Left lobe of liver (tissue), 2 donors: ENCODE data around the gene CFAP410. TPM values are rescaled to one million over a fixed set of nuclear protein-coding genes. Genes with fewer than 3 reads are reported as not detected.

Experiments used
- ATAC-seq: fragments of 200-7000 bp; cut with Tn5 transposase; one replicate; pipeline ENCODE4 v1.9.1; 2020; ENCODE audit warnings: mild to moderate bottlenecking, moderate library complexity
- DNase-seq: peaks from one replicate; pipeline ENCODE4 v3.0.0-alpha.2; 2020; ENCODE audit warnings: low spot score
- total RNA-seq: library from RNA; stranded (reverse); gene quantifications from one replicate; pipeline ENCODE4 v1.2.1, GENCODE V29; 2021
- donor health status: DM: no; HTN: no; CAD: no; lungs with moderate emphysema.
- donor health status: DM: no; HTN: yes; CAD: no.

The CFAP410 gene
- total RNA-seq, 1 donor from 2014 or later = 13.9 TPM

- DNase-seq = no peak
- no peak for ATAC-seq
These were observed 37.2 kb downstream of the CFAP410 start for GRCh38 chr21:44301961-44302406.

DNA sequence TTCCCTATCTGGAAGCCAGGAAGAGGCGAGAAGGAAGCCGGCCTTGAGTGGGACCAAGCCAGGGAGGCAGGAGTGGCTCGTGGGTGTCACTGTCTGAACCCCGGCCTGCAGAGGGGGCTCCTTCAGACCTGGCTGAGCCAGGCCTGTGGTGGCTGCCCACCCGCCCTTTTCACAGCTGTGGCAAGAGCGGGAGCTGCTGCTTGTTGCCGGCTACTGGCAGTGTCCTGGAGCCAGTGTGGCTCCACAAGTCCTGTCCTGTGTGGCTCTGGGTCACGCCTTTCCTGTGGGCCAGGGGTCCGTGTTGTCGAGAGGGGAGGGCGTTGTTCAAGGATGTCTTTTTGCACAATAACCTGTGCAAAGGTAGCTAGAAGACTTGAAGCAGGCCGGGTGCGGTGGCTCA is 38.0 kb downstream of the CFAP410 start:
- DNase-seq = no peak
- no peak for ATAC-seq

GRCh38 chr21:44300262-44300959 is 38.8 kb downstream of the CFAP410 start:
- DNase-seq = peak; percentile 80

DNA sequence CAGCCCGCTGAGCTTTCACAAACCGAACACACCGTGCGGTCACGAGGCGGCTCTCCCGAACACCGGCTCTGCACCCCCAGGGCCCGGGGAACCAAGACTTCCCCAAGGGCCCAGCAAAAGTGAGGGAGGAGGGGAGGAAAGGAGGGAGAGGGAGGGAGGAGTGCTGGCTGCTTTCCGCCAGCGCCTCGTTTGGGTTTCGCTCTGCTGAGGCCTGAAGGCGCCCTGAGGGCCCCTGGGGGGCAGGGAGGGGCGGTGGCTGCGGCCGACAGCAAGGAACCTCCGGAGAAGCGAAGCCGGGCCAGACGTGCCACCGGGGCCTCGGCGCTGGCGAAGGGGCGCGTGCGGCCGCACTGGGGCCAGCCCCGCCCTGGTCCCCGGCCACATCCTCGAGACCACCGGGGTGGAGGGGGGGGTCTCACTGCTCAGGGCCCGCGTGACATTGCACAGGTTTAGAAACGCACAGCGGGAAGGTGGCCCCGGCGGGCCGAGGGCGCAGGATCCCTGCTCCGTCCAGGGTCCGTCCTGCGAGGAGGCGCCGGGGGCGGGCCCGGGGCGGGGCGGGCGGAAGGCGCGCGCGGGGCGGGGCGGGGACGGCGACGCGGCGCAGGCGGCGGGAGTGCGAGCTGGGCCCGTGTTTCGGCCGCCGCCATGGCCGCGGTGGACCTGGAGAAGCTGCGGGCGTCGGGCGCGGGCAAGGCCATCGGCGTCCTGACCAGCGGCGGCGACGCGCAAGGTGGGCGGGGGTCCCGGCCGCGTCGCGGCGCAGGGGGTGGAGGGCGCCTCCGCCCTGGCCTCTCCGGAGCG is 39.5 kb downstream of the CFAP410 start, which contains the start of gene PFKL:
PFKL (plus strand) TSS at position 596 of the 804 bp plus-strand sequence; CDS start at position 649, 53 bp downstream.
- ATAC-seq (peak; percentile 68), DNase-seq (peak; percentile 83)

More at GRCh38 chr21:44300262-44300959, 38.8 kb downstream of the CFAP410 start:
- peak; percentile 60 for ATAC-seq

DNA sequence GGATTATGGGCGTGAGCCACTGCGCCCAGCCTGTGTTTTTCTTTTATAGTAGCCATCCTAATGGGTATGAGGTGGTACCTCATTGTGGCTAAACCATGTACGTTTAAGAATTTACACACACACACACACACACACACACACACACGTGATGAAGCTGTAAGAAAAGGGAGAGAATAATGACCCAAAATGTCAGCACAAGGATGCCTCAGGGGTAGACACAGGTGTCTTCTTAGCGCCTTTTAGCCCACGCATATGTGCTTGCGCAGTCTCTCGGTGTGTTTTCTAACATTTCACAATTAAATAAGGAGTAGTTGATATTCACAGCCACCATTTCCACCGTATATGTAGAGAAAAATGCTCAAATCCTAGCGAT is 40.1 kb downstream of the CFAP410 start:
- DNase-seq (no peak), ATAC-seq (no peak)

DNA sequence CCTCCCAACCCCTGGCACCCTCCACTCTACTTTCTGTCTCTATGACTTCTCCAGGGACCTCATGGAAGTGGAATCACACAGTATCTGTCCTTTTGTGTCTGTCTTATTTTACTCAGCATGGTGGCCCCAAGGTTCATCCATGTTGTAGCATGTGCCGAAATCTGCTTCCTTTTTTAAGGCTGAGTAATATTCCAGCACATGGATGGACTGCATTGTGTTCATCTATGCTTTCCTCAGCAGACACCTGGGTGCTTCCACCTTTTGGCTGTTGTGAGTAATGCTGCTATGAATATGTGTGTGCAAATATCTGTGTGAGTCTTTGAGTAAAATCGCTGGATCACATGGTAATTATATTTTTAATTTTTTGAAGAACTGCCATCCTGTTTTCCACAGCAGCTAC is 40.9 kb downstream of the CFAP410 start:
- no peak for DNase-seq
- ATAC-seq = no peak

DNA sequence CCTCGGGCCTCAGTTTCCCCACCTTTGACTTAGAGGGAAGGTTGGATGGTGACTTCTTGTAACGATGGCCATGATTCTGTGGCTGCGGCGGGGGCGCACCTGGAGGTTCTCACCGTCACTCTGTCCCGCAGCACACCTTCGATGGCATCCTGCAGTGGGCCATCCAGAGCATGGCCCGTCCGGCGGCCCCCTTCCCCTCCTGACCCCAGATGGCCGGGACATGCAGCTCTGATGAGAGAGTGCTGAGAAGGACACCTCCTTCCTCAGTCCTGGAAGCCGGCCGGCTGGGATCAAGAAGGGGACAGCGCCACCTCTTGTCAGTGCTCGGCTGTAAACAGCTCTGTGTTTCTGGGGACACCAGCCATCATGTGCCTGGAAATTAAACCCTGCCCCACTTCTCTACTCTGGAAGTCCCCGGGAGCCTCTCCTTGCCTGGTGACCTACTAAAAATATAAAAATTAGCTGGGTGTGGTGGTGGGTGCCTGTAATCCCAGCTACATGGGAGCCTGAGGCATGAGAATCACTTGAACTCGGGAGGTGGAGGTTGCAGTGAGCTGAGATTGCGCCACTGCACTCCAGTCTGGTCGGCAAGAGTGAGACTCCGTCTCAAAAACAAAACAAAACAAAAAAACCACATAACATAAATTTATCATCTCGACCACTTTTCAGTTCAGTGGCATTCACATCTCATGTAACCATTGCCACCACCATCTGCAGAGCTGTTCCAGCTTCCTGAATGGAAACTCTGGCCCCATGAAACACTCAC is 41.5 kb downstream of the CFAP410 start:
- DNase-seq (peak; percentile 84), ATAC-seq (peak; percentile 65)

GRCh38 chr21:44296916-44297315 is 42.3 kb downstream of the CFAP410 start:
- ATAC-seq = no peak
- DNase-seq = no peak

DNA sequence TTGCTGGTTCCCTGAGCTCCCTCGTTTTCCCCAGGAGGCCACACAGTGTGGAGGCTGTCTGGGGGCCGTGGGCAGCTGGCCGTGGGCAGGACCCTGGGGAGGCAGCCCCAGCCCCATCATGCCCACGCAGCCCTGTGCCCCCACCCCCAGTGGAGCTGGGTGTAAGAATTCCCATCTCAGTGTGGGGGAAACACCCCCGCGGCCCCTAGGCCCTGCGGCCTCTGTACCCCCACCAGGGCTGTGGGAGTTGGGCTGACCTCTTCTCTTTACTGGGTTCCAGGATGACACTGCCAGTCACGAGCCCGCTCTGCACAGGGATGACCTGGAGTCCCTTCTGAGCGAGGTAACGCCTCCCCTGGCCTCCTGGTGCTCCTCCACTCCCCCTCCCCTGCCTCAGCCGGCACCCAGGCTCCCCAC is 43.1 kb downstream of the CFAP410 start:
- DNase-seq (no peak), ATAC-seq (no peak)

GRCh38 chr21:44295646-44296045 is 43.5 kb downstream of the CFAP410 start:
- no peak for DNase-seq

DNA sequence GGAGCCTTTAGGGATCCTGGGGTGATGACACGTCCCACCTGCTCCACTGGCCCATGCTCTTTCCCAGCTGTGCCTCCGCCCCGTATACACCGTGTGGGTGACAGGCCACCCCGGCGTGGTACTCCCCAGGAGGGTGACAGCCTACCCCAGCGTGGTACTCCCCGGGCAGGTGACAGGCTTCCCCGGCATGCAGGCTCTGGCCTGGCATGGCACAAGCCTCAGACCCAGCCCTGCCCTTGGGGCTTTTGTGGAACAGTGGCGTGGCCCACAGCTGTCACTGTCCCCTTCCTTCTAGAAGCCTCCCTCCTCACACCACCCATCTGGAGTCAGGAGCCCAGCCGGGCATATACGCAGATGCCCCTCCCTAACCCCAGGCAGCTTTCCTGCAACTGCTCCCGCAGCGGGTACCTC is 44.0 kb downstream of the CFAP410 start:
- ATAC-seq (no peak), DNase-seq (no peak)

More at GRCh38 chr21:44295646-44296045, 43.5 kb downstream of the CFAP410 start:
- ATAC-seq = no peak

DNA sequence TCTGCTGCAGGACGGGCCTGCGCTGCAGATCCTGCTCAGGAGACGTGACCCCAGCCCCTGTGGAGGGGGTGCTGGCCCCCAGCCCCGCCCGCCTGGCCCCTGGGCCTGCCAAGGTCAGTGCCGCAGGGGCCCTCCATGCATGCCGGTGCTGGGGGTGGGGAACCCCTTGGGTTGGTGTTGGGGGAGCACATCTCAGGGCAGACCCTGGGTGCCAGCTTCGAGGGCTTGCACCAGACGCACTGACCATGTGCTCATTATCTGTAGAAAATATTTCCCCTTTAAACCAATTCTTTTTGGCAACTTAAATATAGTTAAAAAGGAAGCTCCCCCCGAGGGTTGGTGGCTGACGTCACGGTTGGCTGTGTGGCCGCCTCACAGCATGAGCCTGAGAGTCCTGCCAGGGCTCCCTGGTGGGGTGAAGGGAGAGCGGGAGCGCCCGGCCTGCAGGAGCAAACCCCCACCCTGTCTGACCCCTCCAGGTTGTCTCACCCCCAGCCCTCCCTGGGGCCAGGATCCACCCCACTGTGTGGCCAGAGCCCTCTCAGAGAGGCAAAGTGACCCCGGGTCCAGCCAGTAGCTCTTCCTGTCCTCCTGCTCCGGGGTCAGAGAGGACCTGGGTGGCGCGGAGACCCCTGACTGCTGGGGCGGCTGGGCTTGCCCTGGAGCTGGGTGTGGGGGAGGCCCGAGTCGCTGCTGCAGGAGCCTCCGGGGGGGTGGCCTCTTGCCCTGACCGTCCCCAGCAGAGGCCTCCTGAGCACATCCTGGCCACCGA is 44.6 kb downstream of the CFAP410 start:
- DNase-seq (no peak), ATAC-seq (no peak)

DNA sequence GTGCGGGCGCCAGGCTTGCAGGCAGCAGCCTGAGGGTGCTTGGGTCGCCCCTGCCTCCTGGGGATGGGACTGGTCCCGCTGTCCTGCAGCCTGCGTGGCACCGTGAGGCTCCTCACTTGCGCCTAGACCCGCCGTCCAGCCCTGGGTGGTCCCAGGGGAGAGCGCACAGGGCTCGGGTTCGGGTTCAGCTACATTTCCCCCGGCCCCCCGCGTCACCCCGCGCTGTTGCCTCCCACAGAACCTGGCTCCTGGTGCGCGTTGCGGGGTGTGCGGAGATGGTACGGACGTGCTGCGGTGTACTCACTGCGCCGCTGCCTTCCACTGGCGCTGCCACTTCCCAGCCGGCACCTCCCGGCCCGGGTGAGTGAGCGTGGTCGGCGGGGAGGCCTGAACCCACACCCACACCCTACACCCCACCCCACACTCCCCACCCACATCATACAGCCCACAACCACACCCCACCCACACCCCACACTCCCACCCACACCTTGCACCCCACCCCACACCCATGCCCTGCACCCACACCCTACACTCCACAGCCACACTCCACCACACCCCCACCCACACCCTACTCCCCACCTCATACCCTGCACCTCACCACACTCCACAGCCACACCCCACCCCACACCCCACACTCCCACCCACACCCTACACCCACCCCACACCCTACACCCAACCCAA is 45.5 kb downstream of the CFAP410 start:
- DNase-seq = no peak

GRCh38 chr21:44292812-44293195 is 46.4 kb downstream of the CFAP410 start:
- no peak for ATAC-seq
- no peak for DNase-seq

More for the DNA sequence above, 45.5 kb downstream of the CFAP410 start:
- no peak for ATAC-seq

DNA sequence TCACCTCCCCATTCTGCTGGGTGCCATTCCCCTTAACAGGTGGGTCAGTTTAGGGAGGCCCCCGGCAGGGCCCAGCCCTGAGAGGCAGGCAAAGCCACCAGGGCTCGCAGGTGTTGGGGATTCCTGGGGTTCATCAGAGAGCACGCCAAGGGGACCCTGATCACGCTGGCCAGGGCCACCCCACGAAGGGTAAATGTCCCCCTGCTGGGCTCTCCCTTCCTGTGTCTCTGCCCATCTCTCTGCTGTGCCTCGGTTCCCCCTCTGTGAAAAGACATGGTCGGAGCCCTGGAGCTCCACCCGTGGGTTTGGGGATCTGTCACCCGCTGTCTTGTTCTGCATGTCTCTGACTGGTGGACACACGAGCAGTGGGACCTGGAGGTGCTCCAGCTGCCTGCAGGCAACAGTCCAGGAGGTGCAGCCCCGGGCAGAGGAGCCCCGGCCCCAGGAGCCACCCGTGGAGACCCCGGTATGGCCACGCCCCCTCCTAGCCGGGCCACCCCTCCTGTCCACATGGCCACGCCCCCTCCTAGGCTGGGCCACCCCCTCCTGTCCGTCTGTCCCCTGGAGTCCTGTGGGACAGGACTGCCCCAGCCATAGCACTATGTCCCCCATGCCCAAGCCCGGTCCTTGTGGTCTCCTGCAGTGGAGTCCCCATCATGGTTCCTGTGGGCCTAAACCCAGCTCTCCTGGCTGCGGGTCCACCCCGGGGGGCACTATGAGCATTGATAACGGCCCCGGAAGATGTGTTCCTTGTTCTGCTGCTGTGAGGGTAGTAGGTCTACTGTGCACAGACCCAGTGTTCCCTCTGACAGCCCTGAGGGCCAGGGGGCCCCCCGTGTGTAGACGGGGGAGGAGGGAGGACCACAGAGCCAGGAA is 47.0 kb downstream of the CFAP410 start:
- no peak for DNase-seq

GRCh38 chr21:44291078-44291935 is 47.9 kb downstream of the CFAP410 start:
- no peak for ATAC-seq

More for the DNA sequence above, 47.0 kb downstream of the CFAP410 start:
- peak; percentile 21 for ATAC-seq

GRCh38 chr21:44290327-44291077 is 48.7 kb downstream of the CFAP410 start:
- DNase-seq = no peak
- no peak for ATAC-seq

More at GRCh38 chr21:44291078-44291935, 47.9 kb downstream of the CFAP410 start:
- DNase-seq = no peak
